Stimulated activated naive B cell treated with anti-CD40 and anti-IgM and Interleukin-4, amounts not matched to agents 10 μg/mL and 1 μg/mL and 100 μg/mL, for 72 hours (primary cell): ENCODE measurements around the gene AS3MT.
A peak's percentile ranks its signal among the peaks of the same experiment; 100 is the strongest.

ENCODE experiments used
- ATAC-seq, 2 donors: fragments of 150-1000 bp; cut with Tn5 transposase; replicated peaks; 2 replicates each; pipeline ENCODE4 v1.10.0; 2021; ENCODE audit warnings: moderate library complexity in 1 of 2
- DNase-seq: peaks from one replicate; pipeline ENCODE4 v3.0.0; 2021
- H3K27ac Mint-ChIP-seq: one replicate; pipeline ENCODE4 v1.8.0; 2022; ENCODE audit warnings: mild to moderate bottlenecking, mixed read lengths
- H3K27me3 Mint-ChIP-seq, 2 donors: one replicate each; pipeline ENCODE4 v1.8.0; 2022; ENCODE audit warnings: mixed read lengths in 2 of 2
- H3K36me3 Mint-ChIP-seq, 2 donors: one replicate each; pipeline ENCODE4 v1.8.0; 2022; ENCODE audit warnings: mixed read lengths in 2 of 2, mild to moderate bottlenecking in 1 of 2
- H3K4me1 Mint-ChIP-seq, 2 donors: one replicate each; pipeline ENCODE4 v1.8.0; 2022; ENCODE audit warnings: mixed read lengths in 2 of 2, mild to moderate bottlenecking in 1 of 2
- H3K4me3 Mint-ChIP-seq, 2 donors: one replicate each; pipeline ENCODE4 v1.8.0; 2022; ENCODE audit warnings: mild to moderate bottlenecking in 2 of 2, mixed read lengths in 2 of 2, moderate library complexity in 1 of 2
- H3K9me3 Mint-ChIP-seq, 2 donors: one replicate each; pipeline ENCODE4 v1.8.0; 2022; ENCODE audit warnings: mixed read lengths in 2 of 2, mild to moderate bottlenecking in 1 of 2

The AS3MT gene

DNA sequence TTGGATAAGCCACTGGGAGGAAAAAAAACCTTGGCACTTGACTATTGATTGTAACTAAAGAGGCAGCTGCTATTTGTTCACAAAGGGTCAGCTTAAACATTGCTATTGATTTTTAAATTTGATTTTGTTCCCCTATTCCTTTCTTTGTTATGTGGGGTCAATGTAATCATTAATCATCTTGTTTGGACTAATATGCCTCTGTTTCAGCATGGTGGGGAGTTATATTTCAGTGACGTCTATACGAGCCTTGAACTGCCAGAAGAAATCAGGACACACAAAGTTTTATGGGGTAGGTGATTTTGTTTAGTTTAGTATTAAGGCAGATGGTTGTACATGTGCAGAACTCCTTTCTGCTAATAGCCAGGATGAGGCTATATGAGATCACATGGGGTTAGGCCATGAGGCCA is 7.5 kb downstream of the AS3MT start:
- DNase-seq = no peak
- H3K4me3 Mint-ChIP-seq = no peak overlapping the region
- H3K9me3 Mint-ChIP-seq = no peaks in the 10 kb centered on the region
- H3K27ac Mint-ChIP-seq = no peak overlapping the region
- no peaks in the 10 kb centered on the region for H3K4me1 Mint-ChIP-seq
- ATAC-seq = no peak
- H3K27me3 Mint-ChIP-seq = peaks cover 0 to 11% of the 10 kb centered on the region in 2 donors
- H3K36me3 Mint-ChIP-seq = no peaks in the 10 kb centered on the region

- H3K9me3 Mint-ChIP-seq = no peaks in the 10 kb centered on the region
- H3K4me3 Mint-ChIP-seq = no peak overlapping the region
- no peak overlapping the region for H3K27ac Mint-ChIP-seq
- H3K4me1 Mint-ChIP-seq = no peaks in the 10 kb centered on the region
- H3K27me3 Mint-ChIP-seq = peaks cover 0 to 4% of the 10 kb centered on the region in 2 donors
- DNase-seq = no peak
- H3K36me3 Mint-ChIP-seq = no peaks in the 10 kb centered on the region
- ATAC-seq = no peak
These were observed 9.4 kb downstream of the AS3MT start for GRCh38 chr10:102878629-102879028.

DNA sequence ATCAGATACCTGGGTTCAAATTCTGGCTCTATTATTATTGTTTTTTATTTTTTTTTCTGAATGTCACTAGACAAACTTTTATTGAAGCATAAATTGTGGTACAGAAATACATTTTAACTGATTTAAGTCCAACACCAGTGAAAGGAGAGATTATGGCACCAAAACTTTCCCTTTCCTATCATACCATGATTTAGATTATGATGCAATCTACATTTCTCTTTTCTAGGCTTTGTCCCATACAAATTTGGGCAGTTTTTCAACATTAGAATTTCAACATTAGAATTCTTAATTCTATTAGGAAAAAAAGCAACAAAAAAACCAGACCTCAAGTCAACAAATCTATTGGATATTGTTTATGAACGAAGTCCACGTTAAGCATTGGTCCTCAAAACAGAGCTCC is 11.0 kb downstream of the AS3MT start:
- Mint-ChIP-seq H3K4me3 (no peak overlapping the region), H3K9me3 (no peaks in the 10 kb centered on the region), H3K27ac (no peak overlapping the region), H3K36me3 (no peaks in the 10 kb centered on the region), H3K27me3 (no peaks in the 10 kb centered on the region), H3K4me1 (no peaks in the 10 kb centered on the region)
- DNase-seq (no peak), ATAC-seq (no peak)

DNA sequence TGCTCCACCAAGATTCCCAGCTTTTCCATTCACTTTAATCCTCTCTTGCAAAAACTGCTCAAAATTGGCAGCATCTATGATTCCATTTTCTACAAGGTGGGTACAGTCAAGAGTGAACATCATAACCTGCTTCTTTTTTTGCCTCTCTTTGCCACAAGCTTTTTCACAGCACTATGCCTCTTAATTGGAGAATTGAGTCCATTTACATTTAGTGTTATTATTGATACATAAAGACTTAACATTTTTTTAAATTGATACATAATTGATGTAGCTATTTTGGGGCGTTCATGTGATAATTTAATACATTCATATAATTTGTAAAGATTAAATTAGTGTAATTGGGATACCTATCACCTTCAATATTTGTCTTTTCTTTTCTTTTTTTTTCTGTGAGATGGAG is 18.8 kb downstream of the AS3MT start:
- H3K9me3 Mint-ChIP-seq = no peaks in the 10 kb centered on the region
- H3K27me3 Mint-ChIP-seq = no peaks in the 10 kb centered on the region

GRCh38 chr10:102894466-102895213 is 25.4 kb downstream of the AS3MT start:
- Mint-ChIP-seq H3K27ac (no peak overlapping the region), H3K4me3 (no peak overlapping the region), H3K4me1 (no peaks in the 10 kb centered on the region), H3K27me3 (no peaks in the 10 kb centered on the region), H3K9me3 (no peaks in the 10 kb centered on the region), H3K36me3 (no peaks in the 10 kb centered on the region)
- ATAC-seq (no peak), DNase-seq (no peak)

More for the DNA sequence above, 18.8 kb downstream of the AS3MT start:
- H3K36me3 Mint-ChIP-seq = peaks cover 3 to 4% of the 10 kb centered on the region in 2 donors
- DNase-seq = no peak
- no peak overlapping the region for H3K27ac Mint-ChIP-seq
- H3K4me3 Mint-ChIP-seq = no peak overlapping the region
- no peak for ATAC-seq
- H3K4me1 Mint-ChIP-seq = no peaks in the 10 kb centered on the region

- Mint-ChIP-seq H3K4me1 (peaks cover 0 to 3% of the 10 kb centered on the region in 2 donors), H3K27ac (no peak overlapping the region), H3K9me3 (no peaks in the 10 kb centered on the region), H3K27me3 (no peaks in the 10 kb centered on the region), H3K4me3 (no peak overlapping the region), H3K36me3 (no peaks in the 10 kb centered on the region)
- ATAC-seq = no peak
- DNase-seq = no peak
These were observed 30.7 kb downstream of the AS3MT start for GRCh38 chr10:102900006-102900405.

DNA sequence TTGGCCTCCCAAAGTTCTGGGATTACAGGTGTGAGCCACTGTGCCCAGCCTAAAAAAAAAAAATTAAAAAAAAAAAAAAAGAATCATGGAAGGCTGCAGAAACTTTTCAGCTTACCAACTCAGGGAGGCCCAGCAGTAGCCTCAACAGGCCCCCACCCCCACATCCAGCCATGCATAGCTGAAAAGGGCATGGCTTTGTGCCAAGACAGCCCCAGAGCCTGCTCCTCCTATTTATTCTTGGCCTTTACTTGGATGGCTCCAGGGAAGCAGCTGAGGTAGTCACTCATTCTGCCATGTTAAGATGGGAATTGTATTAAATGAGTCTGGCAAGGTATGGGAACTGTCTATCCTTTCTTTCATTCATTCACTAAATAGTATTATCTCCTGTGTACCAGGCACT is 35.1 kb downstream of the AS3MT start:
- Mint-ChIP-seq H3K36me3 (no peaks in the 10 kb centered on the region), H3K27ac (no peak overlapping the region), H3K4me3 (no peak overlapping the region), H3K9me3 (no peaks in the 10 kb centered on the region), H3K4me1 (peaks cover 0 to 3% of the 10 kb centered on the region in 2 donors), H3K27me3 (no peaks in the 10 kb centered on the region)
- ATAC-seq (no peak), DNase-seq (no peak)

DNA sequence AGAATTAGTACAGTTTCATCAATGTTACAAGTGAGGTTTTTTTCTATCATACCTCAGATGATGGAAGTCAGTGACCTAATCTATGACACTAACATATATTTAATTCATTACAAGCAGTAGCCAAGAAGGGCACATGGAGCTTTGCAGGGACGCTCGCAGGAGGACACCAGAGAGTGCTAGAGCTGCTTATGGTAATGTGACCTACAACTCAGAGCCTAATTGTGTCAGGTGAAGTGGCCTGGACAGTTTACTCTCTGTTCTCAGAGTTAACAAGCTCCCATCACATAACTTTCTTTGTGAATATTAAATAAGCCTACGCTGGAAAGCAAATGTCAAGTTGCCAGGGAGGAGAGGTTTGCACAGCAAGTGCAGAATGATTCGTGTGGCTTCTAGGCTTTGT is 37.2 kb downstream of the AS3MT start:
- Mint-ChIP-seq H3K36me3 (no peaks in the 10 kb centered on the region), H3K9me3 (no peaks in the 10 kb centered on the region), H3K4me3 (no peak overlapping the region), H3K27me3 (peaks cover 0 to under 1% of the 10 kb centered on the region in 2 donors), H3K4me1 (peaks cover 0 to 3% of the 10 kb centered on the region in 2 donors), H3K27ac (no peak overlapping the region)
- DNase-seq (no peak), ATAC-seq (no peak)

- H3K27ac Mint-ChIP-seq = no peak overlapping the region
- peaks cover 6 to 33% of the 10 kb centered on the region in 2 donors for H3K4me1 Mint-ChIP-seq
- no peak for ATAC-seq
- H3K27me3 Mint-ChIP-seq = peaks cover 10 to 36% of the 10 kb centered on the region in 2 donors
- no peaks in the 10 kb centered on the region for H3K9me3 Mint-ChIP-seq
- DNase-seq = no peak
- H3K36me3 Mint-ChIP-seq = peaks cover 0 to 4% of the 10 kb centered on the region in 2 donors
- H3K4me3 Mint-ChIP-seq = no peak overlapping the region
These were observed 45.5 kb downstream of the AS3MT start for GRCh38 chr10:102914781-102915180.

GRCh38 chr10:102916173-102916572 is 46.9 kb downstream of the AS3MT start:
- Mint-ChIP-seq H3K9me3 (no peaks in the 10 kb centered on the region), H3K27ac (peak overlapping the region; percentile 15), H3K36me3 (peaks cover 0 to 4% of the 10 kb centered on the region in 2 donors), H3K27me3 (peaks cover 10 to 36% of the 10 kb centered on the region in 2 donors), H3K4me1 (peaks cover 15 to 47% of the 10 kb centered on the region in 2 donors), H3K4me3 (peak overlapping the region; percentile 14 to 63)
- DNase-seq (no peak), ATAC-seq (no peak)

DNA sequence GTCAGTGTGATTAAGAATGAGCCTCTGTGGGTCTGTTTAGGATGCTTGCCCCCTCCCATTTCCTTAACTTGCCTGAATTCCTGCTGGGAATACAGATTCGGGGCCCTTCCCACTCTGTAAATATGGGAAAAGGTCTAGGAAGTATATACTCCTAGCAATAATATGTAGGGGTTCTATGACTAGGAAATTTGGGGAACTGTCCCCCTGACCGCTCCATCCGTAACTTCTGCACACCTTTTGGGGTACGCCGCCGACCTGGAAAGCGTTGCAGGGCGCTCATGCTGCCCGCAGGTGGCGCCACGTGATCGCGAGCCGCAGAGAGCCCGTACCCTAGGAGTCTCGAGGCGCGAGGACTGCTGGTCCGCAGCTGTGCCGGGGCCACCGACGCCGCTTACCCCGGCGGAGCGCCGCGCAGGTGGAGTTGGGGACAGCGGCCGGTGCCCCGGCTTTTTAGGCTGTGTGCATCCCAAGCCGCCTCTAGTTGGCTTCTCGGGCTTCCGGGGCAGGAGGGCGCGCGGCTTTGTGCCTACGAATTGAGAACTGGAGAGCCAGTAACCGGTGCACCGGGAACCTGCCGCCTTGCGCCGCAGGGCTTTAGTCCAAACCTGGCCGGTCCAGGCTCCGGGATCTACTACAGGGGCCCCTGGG is 48.2 kb downstream of the AS3MT start:
- peak; percentile 64 to 65 for ATAC-seq
- peaks cover 3 to 5% of the 10 kb centered on the region in 2 donors for H3K36me3 Mint-ChIP-seq
- peak overlapping the region; percentile 98 for H3K27ac Mint-ChIP-seq
- peaks cover 10 to 26% of the 10 kb centered on the region in 2 donors for H3K27me3 Mint-ChIP-seq
- peaks cover 18 to 57% of the 10 kb centered on the region in 2 donors for H3K4me1 Mint-ChIP-seq
- peak overlapping the region; percentile 97 to 100 for H3K4me3 Mint-ChIP-seq
- DNase-seq = peak; percentile 76
- no peaks in the 10 kb centered on the region for H3K9me3 Mint-ChIP-seq

GRCh38 chr10:102917962-102918816 is 48.9 kb downstream of the AS3MT start, which contains the start of gene CNNM2:
Gene CNNM2, plus strand, starts transcription at chr10:102918294. Its CDS starts 187 bp downstream, at chr10:102918481.
- H3K27ac Mint-ChIP-seq = peak within 1 kb of the TSS; percentile 98
- ATAC-seq (peak; percentile 88 to 90), DNase-seq (peak; percentile 99)
- H3K36me3 Mint-ChIP-seq = peaks cover 4 to 7% of the 10 kb centered on the region in 2 donors
- H3K9me3 Mint-ChIP-seq = no peaks in the 10 kb centered on the region
- H3K4me1 Mint-ChIP-seq = peaks cover 23 to 64% of the 10 kb centered on the region in 2 donors
- H3K27me3 Mint-ChIP-seq = peaks cover 10 to 22% of the 10 kb centered on the region in 2 donors
- H3K4me3 Mint-ChIP-seq = peak within 1 kb of the TSS; percentile 97 to 100

GRCh38 chr10:102918817-102919245 is 49.6 kb downstream of the AS3MT start:
- Mint-ChIP-seq H3K4me1 (peaks cover 25 to 70% of the 10 kb centered on the region in 2 donors), H3K27me3 (peaks cover 10 to 16% of the 10 kb centered on the region in 2 donors), H3K36me3 (peaks cover 4 to 7% of the 10 kb centered on the region in 2 donors), H3K4me3 (peak overlapping the region; percentile 97 to 100), H3K9me3 (no peaks in the 10 kb centered on the region), H3K27ac (peak overlapping the region; percentile 98)
- DNase-seq = peak; percentile 23
- ATAC-seq = peak in 1 of 2 donors; percentile 4
